Tongue (tissue), 2 donors: Measurements from ENCODE around the gene S1PR2. TPM values are rescaled to one million over a fixed set of nuclear protein-coding genes. Genes with fewer than 3 reads are reported as not detected.
A peak's percentile ranks its signal among the peaks of the same experiment; 100 is the strongest.

Experiments
- DNase-seq: peaks from one replicate; pipeline ENCODE4 v3.0.0-alpha.2; 2015
- total RNA-seq: library from RNA; depleted of rRNA; stranded (reverse); fragments of >200 nt; gene quantifications from one replicate; pipeline ENCODE4 v1.2.3, GENCODE V29; 2014

Gene S1PR2
- total RNA-seq, result 10.8 TPM

GRCh38 chr19:10230861-10231611 lies at the start of gene S1PR2:
TSS of gene S1PR2 (minus strand) at chr19:10231331. CDS start at chr19:10224905, 6,426 bp downstream.
- DNase-seq, result peak; percentile 90

GRCh38 chr19:10279737-10280442 lies 48.8 kb upstream of the S1PR2 start:
- no peak for DNase-seq

GRCh38 chr19:10278935-10279334 lies 47.8 kb upstream of the S1PR2 start:
- no peak for DNase-seq

- no peak for DNase-seq
Observed at GRCh38 chr19:10277795-10278589, 46.9 kb upstream of the S1PR2 start.

- DNase-seq, result no peak
Observed at GRCh38 chr19:10274589-10274988, 43.5 kb upstream of the S1PR2 start.

GRCh38 chr19:10271543-10272086 lies 40.5 kb upstream of the S1PR2 start:
- DNase-seq, result no peak

- peak; percentile 49 for DNase-seq
Observed at GRCh38 chr19:10270616-10271394, 39.7 kb upstream of the S1PR2 start, which contains the start of gene ICAM1. TSS of gene ICAM1 (plus strand) at chr19:10271120. CDS start at chr19:10271160, 40 bp downstream.

- no peak for DNase-seq
Observed at GRCh38 chr19:10270180-10270615, 39.1 kb upstream of the S1PR2 start.

GRCh38 chr19:10269333-10270179 lies 38.4 kb upstream of the S1PR2 start:
- peak; percentile 84 for DNase-seq

GRCh38 chr19:10268071-10268470 lies 36.9 kb upstream of the S1PR2 start:
- no peak for DNase-seq

- DNase-seq, result no peak
Observed at GRCh38 chr19:10266706-10267105, 35.6 kb upstream of the S1PR2 start.

GRCh38 chr19:10262771-10263170 lies 31.6 kb upstream of the S1PR2 start:
- DNase-seq, result no peak

GRCh38 chr19:10260141-10260584 lies 29.0 kb upstream of the S1PR2 start:
- DNase-seq, result no peak

GRCh38 chr19:10259162-10259905 lies 28.2 kb upstream of the S1PR2 start:
- DNase-seq, result peak; percentile 91

- DNase-seq, result no peak
Observed at GRCh38 chr19:10258080-10258710, 27.1 kb upstream of the S1PR2 start.

GRCh38 chr19:10256970-10257615 lies 26.0 kb upstream of the S1PR2 start:
- DNase-seq, result no peak

- DNase-seq, result no peak
Observed at GRCh38 chr19:10256551-10256950, 25.4 kb upstream of the S1PR2 start.

GRCh38 chr19:10255358-10255757 lies 24.2 kb upstream of the S1PR2 start:
- DNase-seq, result no peak

- no peak for DNase-seq
Observed at GRCh38 chr19:10254244-10254643, 23.1 kb upstream of the S1PR2 start.
